Tibial nerve (tissue), 4 donors: ENCODE data around the gene PLAAT2.

Source experiments
- CTCF ChIP-seq, 5 experiments: fragments of 200-600 bp in 3 of 5; fragments of 450-650 bp in 2 of 5; sonication (generic) in 3 of 5; IDR thresholded peaks; one replicate each; pipeline ENCODE4 v1.5.1; 2016 to 2019; ENCODE audit warnings: antibody characterized with exemption in 5 of 5, mild to moderate bottlenecking in 3 of 5, moderate library complexity in 2 of 5
- EP300 ChIP-seq, 2 donors: sonication (generic); formaldehyde crosslinking; IDR thresholded peaks; one replicate each; pipeline ENCODE4 v1.6.1; 2017; ENCODE audit warnings: antibody characterized with exemption in 2 of 2, mild to moderate bottlenecking in 1 of 2
- POLR2A ChIP-seq, 2 donors: fragments of 450-650 bp; IDR thresholded peaks; one replicate each; pipeline ENCODE4 v1.6.1; 2017; ENCODE audit warnings: antibody characterized with exemption in 2 of 2, mild to moderate bottlenecking in 2 of 2, moderate library complexity in 2 of 2

GRCh38 chr11:63516109-63516508 lies 47.1 kb downstream of the PLAAT2 start:
- TF ChIP-seq CTCF (IDR thresholded peaks at IDR 0.05) (no peak), POLR2A (IDR thresholded peaks at IDR 0.05) (no peak), EP300 (IDR thresholded peaks at IDR 0.05) (no peak)
